GM18951 (cell line): ENCODE measurements around the gene DLK2.
"Not testable (repeated sequence)": the region's sequence is repeated elsewhere in the genome, so short reads cannot be mapped to it uniquely, and the experiment has no call there.

Experiments used
- POLR2A ChIP-seq: IDR thresholded peaks from 4 replicates; pipeline ENCODE4 v1.6.1; 2011; ENCODE audit warnings: mild to moderate bottlenecking; ENCODE audit not compliant: insufficient read length, insufficient read depth; ENCODE audit errors: extremely low read depth
- in situ Hi-C: fragments of 300-500 bp; cut with MboI; formaldehyde crosslinking; loops from one replicate; pipeline ENCODE4 v1.12.0; 2022; ENCODE audit warnings: low sequenced_read_pairs, mixed read lengths, inconsistent platforms; ENCODE audit not compliant: unreplicated experiment

Gene DLK2

DNA sequence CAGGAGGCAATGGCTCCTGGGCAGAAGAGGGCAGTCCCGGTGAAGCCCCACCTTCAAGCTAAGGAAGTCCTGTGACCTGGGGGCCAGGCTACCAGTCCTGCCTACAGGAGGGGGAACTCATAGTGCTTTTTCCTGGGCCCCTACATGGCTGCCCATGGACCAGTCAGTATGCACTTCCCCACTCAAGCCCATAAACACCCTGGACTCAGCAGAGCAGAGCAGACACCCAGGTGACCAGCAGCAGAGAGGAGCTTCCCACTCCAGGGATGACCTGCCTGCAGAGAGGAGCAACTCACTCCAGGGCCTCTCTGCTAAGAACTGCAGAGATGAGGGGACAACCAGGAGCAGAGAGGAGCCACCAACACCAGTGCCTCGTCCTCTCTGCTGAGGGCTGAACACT is 42.3 kb downstream of the DLK2 start:
- TF ChIP-seq POLR2A = no peak
- in situ Hi-C loops = no loop called here

DNA sequence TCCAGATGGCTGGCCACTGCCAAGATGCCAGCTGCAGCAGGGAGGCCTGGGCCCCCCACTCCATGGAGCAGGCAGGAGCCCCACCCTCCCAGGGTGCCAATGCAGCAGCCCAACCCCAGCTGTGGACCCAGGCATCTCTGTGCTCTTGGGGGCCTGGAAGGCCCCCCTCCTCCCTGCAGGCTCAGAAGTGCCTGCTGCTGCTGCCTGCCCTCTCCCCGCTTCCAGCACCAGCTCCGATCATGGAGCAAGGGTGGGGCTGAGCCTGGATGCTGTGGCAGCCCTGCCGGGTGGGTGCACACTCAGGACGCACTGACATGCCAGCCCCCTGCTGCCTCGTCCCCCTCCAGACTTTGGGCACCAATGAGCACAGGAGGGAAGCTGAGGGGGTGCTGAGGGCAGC is 42.8 kb downstream of the DLK2 start:
- in situ Hi-C loops = no loop called here
- no peak for TF ChIP-seq POLR2A

DNA sequence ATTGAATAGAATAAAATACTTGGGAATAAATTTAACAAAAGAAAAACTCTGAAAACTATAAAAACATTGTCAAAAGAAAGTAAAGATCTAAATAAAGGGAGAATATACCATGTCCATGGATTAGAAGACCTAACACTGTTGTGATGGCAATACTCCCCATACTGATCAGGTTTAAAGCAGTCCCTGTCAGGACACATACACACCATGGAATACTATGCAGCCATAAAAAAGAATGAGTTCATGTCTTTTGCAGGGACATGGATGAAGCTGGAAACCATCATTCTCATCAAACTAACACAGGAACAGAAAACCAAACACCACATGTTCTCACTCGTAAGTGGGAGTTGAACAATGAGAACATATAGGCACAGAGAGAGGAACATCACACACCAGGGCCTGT is 44.6 kb downstream of the DLK2 start:
- in situ Hi-C loops = not testable (repeated sequence)

DNA sequence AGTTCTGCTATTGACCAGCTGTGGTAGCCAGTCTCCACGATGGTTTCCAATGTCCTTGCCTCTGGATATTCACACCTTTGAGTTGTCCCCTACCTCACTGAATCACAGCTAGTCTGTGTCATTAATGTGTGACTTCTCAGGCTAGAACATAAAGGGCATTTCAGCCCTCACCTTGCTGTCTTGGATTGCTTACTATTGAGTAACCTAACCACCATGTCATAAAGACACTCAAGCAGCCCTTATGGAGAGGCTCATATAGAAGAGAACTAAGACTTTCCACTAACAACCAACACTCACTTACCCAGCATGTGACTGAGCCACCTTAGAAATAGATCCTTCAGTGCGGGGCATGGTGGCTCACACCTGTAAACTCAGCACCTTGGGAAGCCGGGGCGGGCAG is 47.1 kb downstream of the DLK2 start:
- TF ChIP-seq POLR2A = no peak
- in situ Hi-C loops = no loop called here

DNA sequence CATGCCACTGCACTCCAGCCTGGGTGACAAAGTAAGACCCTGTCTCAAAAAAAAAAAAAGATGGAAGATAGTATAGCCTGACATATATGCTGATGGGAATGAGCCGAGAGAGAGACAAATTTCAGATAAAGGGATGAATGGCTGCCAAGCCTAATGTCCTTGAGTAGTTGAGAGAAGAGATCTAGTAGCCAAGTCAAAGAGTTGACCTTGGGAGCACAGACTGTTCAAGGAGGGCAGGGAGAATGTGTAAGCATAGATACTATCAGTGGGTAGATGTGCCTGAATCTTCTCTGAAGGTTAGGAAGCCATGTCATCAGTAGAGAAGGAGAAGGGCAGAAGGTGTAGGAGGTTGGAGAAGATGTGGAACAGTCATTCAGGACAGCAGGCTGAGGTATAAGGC is 48.1 kb downstream of the DLK2 start:
- in situ Hi-C loops = no loop called here
- TF ChIP-seq POLR2A = no peak

DNA sequence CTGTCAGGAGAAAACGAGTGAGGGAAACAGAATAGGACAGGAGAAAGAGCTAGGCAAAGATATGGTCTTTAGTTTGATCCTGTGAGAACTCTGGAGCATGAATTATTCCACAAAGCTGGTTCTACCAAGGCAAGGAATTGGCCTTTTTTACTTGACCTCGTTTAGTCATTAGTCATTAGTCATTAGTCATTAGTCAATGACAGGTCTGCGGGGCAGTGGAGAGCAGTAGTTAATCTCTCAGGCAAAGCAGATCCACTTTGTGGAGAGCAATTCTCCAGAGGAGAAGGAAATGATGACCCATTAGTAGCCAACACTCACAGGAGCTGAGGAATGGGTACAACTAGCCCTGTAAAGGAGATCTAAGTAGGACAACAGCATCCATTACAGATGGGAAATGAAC is 50.0 kb downstream of the DLK2 start:
- in situ Hi-C loops = no loop called here
- TF ChIP-seq POLR2A = no peak

DNA sequence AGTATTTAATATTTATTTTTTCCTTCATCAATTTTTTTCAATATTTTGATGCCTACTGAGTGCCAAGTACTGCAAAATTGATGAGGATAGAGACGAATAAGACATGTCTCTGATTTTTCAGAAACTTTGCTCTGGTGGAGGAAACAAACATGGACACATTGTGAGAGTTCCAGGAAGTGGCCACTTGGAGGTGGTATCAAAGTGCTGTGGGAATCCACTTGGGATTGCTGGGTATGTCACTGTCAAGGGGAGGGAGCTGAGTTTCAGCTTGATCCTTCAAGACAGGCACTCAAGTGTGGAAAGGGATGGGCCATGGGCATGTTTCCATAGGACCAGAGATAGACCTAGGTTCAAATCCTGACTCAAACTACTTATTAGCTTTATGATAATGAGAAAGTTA is 52.5 kb downstream of the DLK2 start:
- no peak for TF ChIP-seq POLR2A
- in situ Hi-C loops = no loop called here

DNA sequence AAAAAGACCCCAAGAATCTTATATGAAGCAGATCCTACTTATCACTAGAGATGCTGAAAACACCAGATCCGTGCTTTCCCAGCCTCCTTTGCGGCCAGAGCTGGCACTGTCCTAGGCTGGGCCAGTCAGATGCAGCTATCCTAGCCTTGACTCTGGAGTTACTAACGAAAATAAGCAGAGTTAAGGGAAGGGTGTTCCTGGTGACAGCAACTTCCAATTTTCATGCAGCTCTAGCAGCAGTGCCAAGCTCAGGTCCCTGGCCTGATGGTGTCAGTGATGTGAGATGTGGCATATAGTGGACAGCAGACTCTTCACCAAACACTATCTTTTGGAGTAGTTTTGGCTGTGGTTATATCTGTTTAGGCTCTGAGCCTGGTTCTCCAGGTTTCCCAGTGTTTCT is 53.6 kb downstream of the DLK2 start:
- in situ Hi-C loops = no loop called here
- no peak for TF ChIP-seq POLR2A
